Ovary (tissue), 3 donors: Measurements from ENCODE around the gene NUPR2.
"Not testable (repeated sequence)": the region's sequence is repeated elsewhere in the genome, so short reads cannot be mapped to it uniquely, and the experiment has no call there.

Source experiments
- EP300 ChIP-seq: sonication (generic); formaldehyde crosslinking; IDR thresholded peaks from one replicate; pipeline ENCODE4 v1.6.1; 2017; ENCODE audit warnings: antibody characterized with exemption
- POLR2A ChIP-seq: fragments of 450-650 bp; IDR thresholded peaks from one replicate; pipeline ENCODE4 v1.6.1; 2017; ENCODE audit warnings: antibody characterized with exemption, mild to moderate bottlenecking, moderate library complexity
- TF ChIP-seq, protein P1 (sequence below), 3 donors: fragments of 450-650 bp in 2 of 3; fragments of 200-600 bp in 1 of 3; IDR thresholded peaks; one replicate each; pipeline versions ENCODE4 v1.5.1 to v1.8.0; 2016 to 2022; ENCODE audit warnings: antibody characterized with exemption in 3 of 3, mild to moderate bottlenecking in 1 of 3
- donor health status: DM: no; HTN: no; CAD: no.

DNA sequence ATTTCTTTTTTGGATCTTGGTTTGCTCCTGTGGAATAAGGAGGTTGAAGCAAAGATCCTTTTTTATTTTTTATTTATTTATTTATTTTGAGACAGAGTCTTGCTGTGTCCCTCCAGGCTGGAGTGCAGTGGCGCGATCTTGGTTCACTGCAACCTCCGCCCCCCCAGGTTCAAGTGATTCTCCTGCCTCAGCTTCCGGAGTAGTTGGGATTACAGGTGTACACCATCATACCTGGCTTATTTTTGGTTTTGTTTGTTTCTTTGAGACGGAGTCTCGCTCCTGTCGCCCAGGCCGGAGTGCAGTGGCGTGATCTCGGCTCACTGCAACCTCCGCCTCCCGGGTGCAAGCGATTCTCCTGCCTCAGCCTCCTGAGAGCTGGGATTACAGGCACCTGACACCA lies 49.8 kb downstream of the NUPR2 start:
- TF ChIP-seq, protein P1, sequence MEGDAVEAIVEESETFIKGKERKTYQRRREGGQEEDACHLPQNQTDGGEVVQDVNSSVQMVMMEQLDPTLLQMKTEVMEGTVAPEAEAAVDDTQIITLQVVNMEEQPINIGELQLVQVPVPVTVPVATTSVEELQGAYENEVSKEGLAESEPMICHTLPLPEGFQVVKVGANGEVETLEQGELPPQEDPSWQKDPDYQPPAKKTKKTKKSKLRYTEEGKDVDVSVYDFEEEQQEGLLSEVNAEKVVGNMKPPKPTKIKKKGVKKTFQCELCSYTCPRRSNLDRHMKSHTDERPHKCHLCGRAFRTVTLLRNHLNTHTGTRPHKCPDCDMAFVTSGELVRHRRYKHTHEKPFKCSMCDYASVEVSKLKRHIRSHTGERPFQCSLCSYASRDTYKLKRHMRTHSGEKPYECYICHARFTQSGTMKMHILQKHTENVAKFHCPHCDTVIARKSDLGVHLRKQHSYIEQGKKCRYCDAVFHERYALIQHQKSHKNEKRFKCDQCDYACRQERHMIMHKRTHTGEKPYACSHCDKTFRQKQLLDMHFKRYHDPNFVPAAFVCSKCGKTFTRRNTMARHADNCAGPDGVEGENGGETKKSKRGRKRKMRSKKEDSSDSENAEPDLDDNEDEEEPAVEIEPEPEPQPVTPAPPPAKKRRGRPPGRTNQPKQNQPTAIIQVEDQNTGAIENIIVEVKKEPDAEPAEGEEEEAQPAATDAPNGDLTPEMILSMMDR (IDR thresholded peaks at IDR 0.05) = not testable (repeated sequence)
- not testable (repeated sequence) for TF ChIP-seq POLR2A, EP300
